Activated CD8-positive, alpha-beta T cell treated with anti-CD3 and anti-CD28 coated beads for 36 hours (primary cell): ENCODE results near the gene BHLHE41. TPM values are rescaled to one million over a fixed set of nuclear protein-coding genes. Genes with fewer than 3 reads are reported as not detected.

ENCODE experiments used
- ATAC-seq: fragments of 200-7000 bp; cut with Tn5 transposase; one replicate; pipeline ENCODE4 v1.10.0; 2021; ENCODE audit warnings: mild to moderate bottlenecking, moderate library complexity
- CTCF ChIA-PET: fragments of 350-600 bp; sonication (Branson Sonifier 250); formaldehyde crosslinking; loops from one replicate; lab custom pipeline; 2021; ENCODE audit warnings: antibody characterized with exemption; lab: Charles Lee
- POLR2A ChIA-PET: fragments of 350-600 bp; sonication (Branson Sonifier 250); formaldehyde crosslinking; loops from one replicate; lab custom pipeline; 2021; ENCODE audit warnings: antibody characterized with exemption; lab: Charles Lee
- DNase-seq: peaks from one replicate; pipeline ENCODE4 v3.0.0-alpha.2; 2020
- H3K27ac Mint-ChIP-seq: one replicate; pipeline ENCODE4 v1.8.0; 2021; ENCODE audit warnings: mild to moderate bottlenecking, mixed read lengths
- H3K27me3 Mint-ChIP-seq: one replicate; pipeline ENCODE4 v1.8.0; 2021; ENCODE audit warnings: mixed read lengths
- H3K36me3 Mint-ChIP-seq: one replicate; pipeline ENCODE4 v1.8.0; 2021; ENCODE audit warnings: low read depth, mixed read lengths
- H3K4me1 Mint-ChIP-seq: one replicate; pipeline ENCODE4 v1.8.0; 2021; ENCODE audit warnings: low read depth, mixed read lengths
- H3K4me3 Mint-ChIP-seq: one replicate; pipeline ENCODE4 v1.8.0; 2021; ENCODE audit warnings: mild to moderate bottlenecking, moderate library complexity, mixed read lengths
- H3K9me3 Mint-ChIP-seq: one replicate; pipeline ENCODE4 v1.8.0; 2021; ENCODE audit warnings: mixed read lengths
- intact Hi-C: fragments of 100-400 bp; cut with micrococcal nuclease; formaldehyde crosslinking; loops from one replicate; pipeline ENCODE4 v1.10.0; 2022
- total RNA-seq, 2 experiments: library from RNA; stranded (reverse); gene quantifications; one replicate each; pipeline ENCODE4 v1.2.3, GENCODE V29; 2021
- TF ChIP-seq, protein P1 (sequence below): fragments of 200-600 bp; IDR thresholded peaks from one replicate; pipeline ENCODE4 v1.8.0; 2022; ENCODE audit warnings: antibody characterized with exemption, mild to moderate bottlenecking

BHLHE41 gene
- total RNA-seq, 2 experiments from 2014 or later = not detected

DNA sequence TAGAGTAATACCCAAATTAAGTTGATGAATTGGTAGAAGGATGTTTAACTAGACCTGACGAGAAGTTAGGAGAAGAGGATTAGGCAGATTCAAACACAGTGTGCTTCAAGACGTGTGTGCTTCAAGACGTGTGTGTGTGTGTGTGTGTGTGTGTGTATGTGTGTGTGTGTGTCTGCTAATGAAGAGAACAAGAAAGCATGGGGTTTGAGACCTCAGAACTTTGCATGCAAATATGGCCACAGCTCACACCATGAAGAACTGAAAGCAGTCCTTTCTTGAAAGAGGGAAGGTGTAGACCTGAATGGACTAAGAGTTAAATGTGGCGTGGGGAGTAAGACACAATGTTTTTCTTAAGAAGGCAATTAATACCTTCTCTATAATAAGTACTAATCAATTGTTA lies 38.1 kb upstream of the BHLHE41 start:
- ChIA-PET POLR2A (no interaction called here), CTCF (no interaction called here)
- ATAC-seq (no peak), DNase-seq (no peak)
- Mint-ChIP-seq H3K36me3 (no peaks in the 10 kb centered on the region), H3K9me3 (no peaks in the 10 kb centered on the region), H3K27ac (no peak overlapping the region), H3K4me1 (no peaks in the 10 kb centered on the region), H3K4me3 (no peak overlapping the region), H3K27me3 (peaks cover 14% of the 10 kb centered on the region)
- TF ChIP-seq, protein P1, sequence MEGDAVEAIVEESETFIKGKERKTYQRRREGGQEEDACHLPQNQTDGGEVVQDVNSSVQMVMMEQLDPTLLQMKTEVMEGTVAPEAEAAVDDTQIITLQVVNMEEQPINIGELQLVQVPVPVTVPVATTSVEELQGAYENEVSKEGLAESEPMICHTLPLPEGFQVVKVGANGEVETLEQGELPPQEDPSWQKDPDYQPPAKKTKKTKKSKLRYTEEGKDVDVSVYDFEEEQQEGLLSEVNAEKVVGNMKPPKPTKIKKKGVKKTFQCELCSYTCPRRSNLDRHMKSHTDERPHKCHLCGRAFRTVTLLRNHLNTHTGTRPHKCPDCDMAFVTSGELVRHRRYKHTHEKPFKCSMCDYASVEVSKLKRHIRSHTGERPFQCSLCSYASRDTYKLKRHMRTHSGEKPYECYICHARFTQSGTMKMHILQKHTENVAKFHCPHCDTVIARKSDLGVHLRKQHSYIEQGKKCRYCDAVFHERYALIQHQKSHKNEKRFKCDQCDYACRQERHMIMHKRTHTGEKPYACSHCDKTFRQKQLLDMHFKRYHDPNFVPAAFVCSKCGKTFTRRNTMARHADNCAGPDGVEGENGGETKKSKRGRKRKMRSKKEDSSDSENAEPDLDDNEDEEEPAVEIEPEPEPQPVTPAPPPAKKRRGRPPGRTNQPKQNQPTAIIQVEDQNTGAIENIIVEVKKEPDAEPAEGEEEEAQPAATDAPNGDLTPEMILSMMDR = no peak
- intact Hi-C loops = no loop called here

DNA sequence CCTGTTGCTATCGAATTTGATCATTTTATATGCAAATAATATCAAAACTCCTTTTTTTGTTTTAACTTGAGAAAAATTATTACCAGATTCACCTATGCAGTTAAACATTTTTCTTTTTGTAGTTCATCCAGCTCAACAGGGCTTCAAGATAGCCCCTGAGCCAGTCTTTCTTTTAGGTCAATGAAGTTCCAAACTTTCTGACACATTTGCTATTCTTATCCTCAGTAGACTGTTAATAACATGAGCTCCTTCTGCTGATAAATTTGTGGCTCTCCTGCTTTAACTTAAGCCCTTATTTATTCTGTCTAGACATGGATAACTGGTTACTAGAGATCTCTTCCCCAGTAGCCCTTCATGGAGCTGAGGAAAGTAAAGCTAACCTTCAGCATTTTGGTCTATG lies 37.3 kb upstream of the BHLHE41 start:
- CTCF ChIA-PET = no interaction called here
- ATAC-seq = no peak
- Mint-ChIP-seq H3K9me3 (no peaks in the 10 kb centered on the region), H3K4me1 (no peaks in the 10 kb centered on the region), H3K36me3 (no peaks in the 10 kb centered on the region), H3K27ac (no peak overlapping the region), H3K27me3 (peaks cover 14% of the 10 kb centered on the region), H3K4me3 (no peak overlapping the region)
- DNase-seq = no peak
- TF ChIP-seq, protein P1 = no peak
- POLR2A ChIA-PET = no interaction called here
- intact Hi-C loops = no loop called here

DNA sequence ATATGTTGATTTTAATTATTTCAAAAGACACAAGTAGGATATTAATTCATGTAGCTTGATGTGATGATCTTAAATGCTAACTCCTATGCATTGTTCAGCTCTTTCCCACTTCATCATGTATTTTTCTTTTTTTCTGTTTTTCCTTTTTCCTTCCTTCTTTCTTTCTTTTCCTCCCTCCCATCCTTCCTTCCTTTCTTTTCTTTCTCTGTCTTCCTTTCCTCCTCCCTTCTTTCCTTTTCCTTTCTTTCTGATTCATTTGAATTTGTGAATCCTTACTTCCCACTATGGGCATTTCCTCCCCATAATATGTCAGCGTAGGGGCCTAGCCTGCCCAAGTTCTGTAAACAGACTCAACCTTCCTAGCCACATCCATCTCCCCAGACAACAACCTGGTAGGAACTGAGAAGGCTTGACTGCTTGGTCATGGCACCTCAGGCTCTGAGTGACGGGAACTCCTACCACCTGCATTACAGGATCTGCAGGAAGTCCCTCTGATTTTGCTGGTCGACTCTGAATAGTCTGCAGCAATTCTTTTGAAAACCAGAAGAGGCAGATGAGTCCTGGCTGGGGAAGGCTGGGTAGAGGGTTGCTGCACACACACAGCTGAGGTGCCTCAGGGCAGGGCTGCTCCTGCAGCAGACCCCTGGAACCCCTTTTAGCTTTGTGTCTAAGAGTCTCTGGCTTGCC lies 33.4 kb upstream of the BHLHE41 start:
- ATAC-seq (no peak), DNase-seq (no peak)
- H3K36me3 Mint-ChIP-seq = no peaks in the 10 kb centered on the region
- no peaks in the 10 kb centered on the region for H3K9me3 Mint-ChIP-seq
- no peak overlapping the region for H3K27ac Mint-ChIP-seq
- peaks cover 9% of the 10 kb centered on the region for H3K27me3 Mint-ChIP-seq
- no peak overlapping the region for H3K4me3 Mint-ChIP-seq
- ChIA-PET POLR2A (interaction anchor here (0.6 kb wide), 1 partner anchor 348 kb away, joined by 3 read pairs; no protein-coding TSS in a partner anchor), CTCF (interaction anchor here (1.0 kb wide), 1 partner anchor 39 kb away, joined by 4 read pairs; no protein-coding TSS in a partner anchor)
- intact Hi-C loops = no loop called here
- H3K4me1 Mint-ChIP-seq = no peaks in the 10 kb centered on the region
- TF ChIP-seq, protein P1 = no peak

DNA sequence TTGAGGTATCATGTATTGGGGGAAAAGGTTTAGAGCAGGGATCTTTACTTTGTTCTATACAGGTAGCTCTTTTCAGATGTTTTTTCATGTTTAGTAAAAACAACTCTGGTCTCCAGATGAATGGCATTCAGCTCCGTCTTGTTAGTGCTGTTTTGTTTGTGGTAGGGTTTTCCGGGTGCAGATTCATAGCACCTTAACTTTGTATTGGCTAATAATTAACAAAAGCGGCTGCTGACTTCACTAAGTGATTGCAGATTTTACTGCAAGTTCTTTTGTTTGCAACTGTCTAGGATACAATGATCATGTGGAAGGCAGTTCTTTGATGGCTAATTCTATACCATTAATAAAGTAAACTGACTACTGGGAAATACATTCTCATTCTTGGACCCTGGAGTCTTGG lies 32.2 kb upstream of the BHLHE41 start:
- H3K27ac Mint-ChIP-seq = no peak overlapping the region
- DNase-seq (no peak), ATAC-seq (no peak)
- peaks cover 9% of the 10 kb centered on the region for H3K27me3 Mint-ChIP-seq
- CTCF ChIA-PET = interaction anchor here (1.0 kb wide), 1 partner anchor 40 kb away, joined by 4 read pairs; no protein-coding TSS in a partner anchor
- H3K4me1 Mint-ChIP-seq = no peaks in the 10 kb centered on the region
- no peaks in the 10 kb centered on the region for H3K9me3 Mint-ChIP-seq
- no peak overlapping the region for H3K4me3 Mint-ChIP-seq
- no peaks in the 10 kb centered on the region for H3K36me3 Mint-ChIP-seq
- TF ChIP-seq, protein P1 = no peak
- intact Hi-C loops = no loop called here
- POLR2A ChIA-PET = no interaction called here

DNA sequence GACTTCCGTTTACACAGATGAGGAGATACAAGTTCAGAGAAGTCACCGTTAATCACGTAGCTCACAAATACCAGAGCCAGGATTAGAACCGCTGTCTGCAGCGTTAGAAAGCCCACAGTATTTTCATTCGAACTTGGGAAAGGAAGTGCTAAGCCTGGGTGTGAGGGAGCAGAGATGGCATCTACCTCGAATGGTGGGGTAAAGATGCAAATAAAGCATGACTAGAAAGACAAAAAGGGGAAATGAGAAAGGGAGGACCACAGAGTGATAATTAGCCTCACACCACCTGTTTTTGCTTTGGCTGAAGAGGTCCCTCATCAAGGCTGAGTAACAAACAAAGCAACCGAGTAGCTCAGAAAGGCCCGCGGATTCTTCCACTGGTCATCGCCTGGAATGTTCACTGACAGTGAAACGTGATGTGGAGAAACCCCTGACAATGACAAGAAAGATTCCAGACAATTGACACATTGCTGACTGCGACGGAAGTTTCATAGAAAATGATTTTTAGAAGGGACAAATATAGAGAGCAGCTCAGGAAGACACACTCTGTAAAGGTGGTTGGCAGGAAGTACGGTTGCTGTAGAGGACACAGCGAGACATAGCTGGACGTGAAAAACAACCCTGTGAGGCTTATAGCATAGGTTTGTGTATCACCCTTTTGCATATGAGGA lies 31.5 kb upstream of the BHLHE41 start:
- ChIA-PET CTCF (no interaction called here), POLR2A (no interaction called here)
- TF ChIP-seq, protein P1 = no peak
- ATAC-seq = no peak
- intact Hi-C loops = no loop called here
- Mint-ChIP-seq H3K4me3 (no peak overlapping the region), H3K36me3 (no peaks in the 10 kb centered on the region), H3K4me1 (no peaks in the 10 kb centered on the region), H3K27me3 (peaks cover 9% of the 10 kb centered on the region), H3K9me3 (no peaks in the 10 kb centered on the region), H3K27ac (no peak overlapping the region)
- no peak for DNase-seq
